ENCODE results near the gene DHRSX. TPM values are rescaled to one million over a fixed set of nuclear protein-coding genes. Genes with fewer than 3 reads are reported as not detected.

Gene DHRSX
- total and polyA plus RNA-seq, 2 of the 13 experiments (the other 11 are each of a cell fraction or from before 2014, with no cell fraction given), result 15.5 to 24.3 TPM

GRCh38 chrX:2497961-2498780 is 2.6 kb downstream of the DHRSX start (continued):
- no peak for TF ChIP-seq AKNA (CRISPR knock-in tag; IDR thresholded peaks at IDR 0.05; ENCODE audit: borderline replicate concordance)
- TF ChIP-seq RERE (CRISPR knock-in tag; IDR thresholded peaks at IDR 0.05; ENCODE audit: low read depth), result 0 out of 2 replicates have a peak, but pooled peaks have one; percentile 40
- peak; percentile 72 for TF ChIP-seq HDAC2 (CRISPR knock-in tag; IDR thresholded peaks at IDR 0.05)
- TF ChIP-seq MLX (CRISPR knock-in tag; IDR thresholded peaks at IDR 0.05), result peak; percentile 41; the same call in 1 of the 2 replicates
- no peak for TF ChIP-seq EZH2 (conservative IDR thresholded peaks at IDR 0.05; ENCODE audit: low read depth, low read length)
- TF ChIP-seq THRA (CRISPR knock-in tag; IDR thresholded peaks at IDR 0.05; ENCODE audit: borderline replicate concordance), result peak; percentile 66; the same call in 1 of the 2 replicates
- no peak for TF ChIP-seq MAF1 (CRISPR knock-in tag; IDR thresholded peaks at IDR 0.05; ENCODE audit: borderline replicate concordance)
- TF ChIP-seq ZNF615 (CRISPR knock-in tag; IDR thresholded peaks at IDR 0.05; ENCODE audit: borderline replicate concordance), result no peak
- TF ChIP-seq PAX8 (CRISPR knock-in tag; IDR thresholded peaks at IDR 0.05; ENCODE audit: borderline replicate concordance), result no peak
- no peak for TF ChIP-seq ZNF343 (CRISPR knock-in tag; IDR thresholded peaks at IDR 0.05)
- 0 out of 2 replicates have a peak, but pooled peaks have one; percentile 5 for TF ChIP-seq SMYD3 (CRISPR knock-in tag; IDR thresholded peaks at IDR 0.05)
- no peak for TF ChIP-seq ZNF414 (CRISPR knock-in tag; IDR thresholded peaks at IDR 0.05)

Measured in HepG2 (cell line).